Measurements from ENCODE around the gene KAT5.
"Not testable (repeated sequence)": the region's sequence is repeated elsewhere in the genome, so short reads cannot be mapped to it uniquely, and the experiment has no call there.

The KAT5 gene

DNA sequence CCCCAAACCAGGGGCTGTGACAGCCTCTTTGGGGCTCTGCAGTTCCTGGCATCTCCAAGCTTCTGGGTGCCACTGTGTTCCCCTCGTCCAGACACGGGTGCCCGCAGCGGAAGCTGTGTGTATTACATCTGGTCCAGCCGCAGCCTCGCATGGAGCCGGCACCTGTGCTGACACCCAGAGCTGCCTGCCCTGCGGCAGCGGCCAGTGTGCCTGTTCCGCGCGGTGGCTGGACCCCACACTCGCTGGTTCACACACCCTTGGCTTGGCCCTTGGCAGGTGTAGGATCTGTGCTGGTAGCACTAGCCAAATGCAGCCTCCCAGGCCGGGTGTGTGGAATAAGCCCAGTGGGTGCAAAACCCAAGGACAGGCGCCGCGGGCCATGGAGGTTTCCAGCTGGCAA lies 33.0 kb downstream of the KAT5 start:
- DNase-seq: no peak

GRCh38 chr11:65762169-65762568 lies 50.1 kb downstream of the KAT5 start:
- not testable (repeated sequence) for DNase-seq

DNA sequence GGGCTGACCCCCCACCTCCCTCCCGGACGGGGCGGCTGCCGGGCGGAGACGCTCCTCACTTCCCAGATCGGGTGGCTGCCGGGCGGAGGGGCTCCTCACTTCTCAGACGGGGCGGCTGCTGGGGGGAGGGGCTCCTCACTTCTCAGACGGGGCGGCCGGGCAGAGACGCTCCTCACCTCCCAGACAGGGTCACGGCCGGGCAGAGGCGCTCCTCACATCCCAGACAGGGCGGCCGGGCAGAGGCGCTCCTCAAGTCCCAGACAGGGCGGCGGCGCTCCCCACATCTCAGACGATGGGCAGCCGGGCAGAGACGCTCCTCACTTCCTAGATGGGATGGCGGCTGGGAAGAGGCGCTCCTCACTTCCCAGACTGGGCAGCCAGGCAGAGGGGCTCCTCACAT lies 50.8 kb downstream of the KAT5 start:
- DNase-seq: not testable (repeated sequence)

GRCh38 chr11:65764434-65764833 lies 52.4 kb downstream of the KAT5 start:
- DNase-seq: no peak

DNA sequence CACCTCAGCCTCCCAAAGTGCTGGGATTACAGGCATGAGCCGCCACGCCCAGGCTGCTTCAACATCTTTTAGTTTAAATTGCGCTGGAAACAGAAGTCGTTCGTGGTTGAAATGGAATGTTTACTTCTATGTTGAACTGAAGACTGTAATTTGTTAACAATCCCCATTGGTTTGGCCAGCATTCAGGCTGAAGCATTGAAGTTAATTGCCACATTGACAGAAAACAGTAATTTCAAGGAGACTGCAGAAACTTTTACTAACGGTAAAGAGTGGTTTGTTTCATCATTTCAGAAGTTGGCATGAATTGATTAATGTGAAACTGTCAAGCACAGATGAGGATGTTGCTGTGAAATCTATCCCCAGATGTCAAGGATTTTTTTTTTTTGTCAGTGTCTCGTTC lies 54.5 kb downstream of the KAT5 start:
- DNase-seq: no peak

GRCh38 chr11:65767406-65767805 lies 55.4 kb downstream of the KAT5 start:
- no peak for DNase-seq

DNA sequence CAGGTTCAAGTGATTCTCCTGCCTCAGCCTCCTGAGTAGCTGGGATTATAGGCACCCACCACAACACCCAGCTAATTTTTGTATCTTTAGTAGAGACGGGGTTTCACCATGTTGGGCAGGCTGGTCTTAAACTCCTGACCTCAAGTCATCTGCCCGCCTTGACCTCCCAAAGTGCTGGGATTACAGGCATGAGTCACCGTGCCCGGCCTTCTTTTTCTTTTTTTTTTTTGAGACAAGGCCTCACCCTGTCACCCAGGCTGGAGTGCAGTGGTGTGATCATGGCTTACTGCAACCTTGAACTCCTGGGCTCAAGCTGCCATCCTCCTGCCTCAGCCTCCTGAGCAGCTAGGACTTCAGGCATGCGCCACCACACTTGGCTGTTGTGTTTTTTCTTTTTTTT lies 55.8 kb downstream of the KAT5 start:
- not testable (repeated sequence) for DNase-seq

All from T-helper 9 cell (primary cell).